CD14-positive monocyte (primary cell): ENCODE results near the gene SLCO4A1. TPM values are rescaled to one million over a fixed set of nuclear protein-coding genes. Genes with fewer than 3 reads are reported as not detected.
A peak's percentile ranks its signal among the peaks of the same experiment; 100 is the strongest.

ENCODE experiments used
- DNase-seq, 3 donors: peaks; one replicate each; pipeline ENCODE4 v3.0.0-alpha.2; 2011 to 2022
- H2AFZ ChIP-seq: 2 replicates; pipeline ENCODE4 v1.6.0; 2012; ENCODE audit warnings: mild to moderate bottlenecking, low read depth, low read length, inconsistent platforms; ENCODE audit not compliant: insufficient read depth, poor library complexity, severe bottlenecking
- H3K27ac ChIP-seq, 2 donors: 1 replicate in 1 of 2; 2 replicates in 1 of 2; pipeline ENCODE4 v1.5.1; 2012 to 2013; ENCODE audit warnings: low read length in 2 of 2, control low read depth in 1 of 2, inconsistent platforms in 1 of 2, low read depth in 1 of 2, mild to moderate bottlenecking in 1 of 2
- H3K27me3 ChIP-seq, 2 donors: one replicate each; pipeline versions ENCODE4 v1.6.0 to v1.6.1; 2011 to 2013; ENCODE audit warnings: low read length in 2 of 2; ENCODE audit not compliant: control insufficient read depth in 2 of 2, insufficient read depth in 2 of 2
- H3K36me3 ChIP-seq, 2 donors: replicated peaks in 1 of 2; 1 replicate in 1 of 2; 2 replicates in 1 of 2; pipeline versions ENCODE4 v1.5.1 to v1.6.1; 2012 to 2013; ENCODE audit warnings: low read length in 2 of 2, control low read depth in 1 of 2, inconsistent platforms in 1 of 2, mild to moderate bottlenecking in 1 of 2; ENCODE audit not compliant: insufficient read depth in 2 of 2, control insufficient read depth in 1 of 2
- H3K4me1 ChIP-seq, 2 donors: 1 replicate in 1 of 2; 2 replicates in 1 of 2; pipeline versions ENCODE4 v1.5.1 to v1.6.1; 2012 to 2013; ENCODE audit warnings: low read length in 2 of 2, control low read depth in 1 of 2, inconsistent platforms in 1 of 2, mild to moderate bottlenecking in 1 of 2, moderate library complexity in 1 of 2; ENCODE audit not compliant: insufficient read depth in 2 of 2, control insufficient read depth in 1 of 2
- H3K4me2 ChIP-seq: replicated peaks from 2 replicates; pipeline ENCODE3; 2012; ENCODE audit warnings: low read length, moderate library complexity, mild to moderate bottlenecking; ENCODE audit not compliant: poor library complexity, severe bottlenecking; ENCODE audit errors: extremely low read depth
- H3K4me3 ChIP-seq, 3 experiments: fragments of 200-600 bp in 1 of 3; sonication (generic) in 1 of 3; replicated peaks in 1 of 3; 1 replicate in 2 of 3; 2 replicates in 1 of 3; pipeline ENCODE4 v1.5.1; 2011 to 2013; ENCODE audit warnings: low read length in 3 of 3, mild to moderate bottlenecking in 3 of 3, control low read depth in 2 of 3, low read depth in 2 of 3, inconsistent platforms in 1 of 3, moderate library complexity in 1 of 3
- H3K79me2 ChIP-seq: 2 replicates; pipeline ENCODE4 v1.6.0; 2012; ENCODE audit warnings: mild to moderate bottlenecking, control low read depth, inconsistent platforms, low read length, moderate library complexity; ENCODE audit not compliant: insufficient read depth
- H3K9ac ChIP-seq: 2 replicates; pipeline ENCODE4 v1.6.0; 2017; ENCODE audit warnings: low read length, mild to moderate bottlenecking; ENCODE audit not compliant: insufficient read depth, poor library complexity, severe bottlenecking
- H3K9me3 ChIP-seq, 2 donors: replicated peaks in 1 of 2; 1 replicate in 1 of 2; 2 replicates in 1 of 2; pipeline versions ENCODE4 v1.5.1 to v1.6.1; 2012 to 2013; ENCODE audit warnings: low read length in 2 of 2, control low read depth in 1 of 2; ENCODE audit not compliant: control insufficient read depth in 1 of 2, insufficient read depth in 1 of 2
- H4K20me1 ChIP-seq: 2 replicates; pipeline ENCODE4 v1.6.0; 2012; ENCODE audit warnings: mild to moderate bottlenecking, low read length, control low read depth, moderate library complexity; ENCODE audit not compliant: insufficient read depth
- H3K27ac Mint-ChIP-seq, 7 donors: one replicate each; pipeline ENCODE4 v1.8.0; 2020; ENCODE audit warnings: mild to moderate bottlenecking in 7 of 7, mixed read lengths in 7 of 7, moderate library complexity in 6 of 7, inconsistent platforms in 2 of 7
- H3K27me3 Mint-ChIP-seq, 3 donors: one replicate each; pipeline ENCODE4 v1.8.0; 2021 to 2022; ENCODE audit warnings: low read depth in 3 of 3, mild to moderate bottlenecking in 3 of 3, mixed read lengths in 3 of 3, moderate library complexity in 3 of 3, inconsistent platforms in 1 of 3
- H3K36me3 Mint-ChIP-seq, 2 donors: one replicate each; pipeline ENCODE4 v1.8.0; 2020; ENCODE audit warnings: mixed read lengths in 2 of 2, inconsistent platforms in 1 of 2, mild to moderate bottlenecking in 1 of 2
- H3K4me1 Mint-ChIP-seq: one replicate; pipeline ENCODE4 v1.8.0; 2020; ENCODE audit warnings: mild to moderate bottlenecking, mixed read lengths
- H3K4me3 Mint-ChIP-seq, 2 donors: one replicate each; pipeline ENCODE4 v1.8.0; 2020; ENCODE audit warnings: mild to moderate bottlenecking in 2 of 2, mixed read lengths in 2 of 2, moderate library complexity in 1 of 2
- H3K9me3 Mint-ChIP-seq, 7 donors: one replicate each; pipeline ENCODE4 v1.8.0; 2020 to 2022; ENCODE audit warnings: mixed read lengths in 7 of 7, mild to moderate bottlenecking in 6 of 7, moderate library complexity in 6 of 7, inconsistent platforms in 2 of 7
- CTCF ChIP-seq: fragments of 200-600 bp; IDR thresholded peaks from one replicate; pipeline ENCODE4 v1.8.0; 2022; ENCODE audit warnings: antibody characterized with exemption, mild to moderate bottlenecking
- WGBS: methylation state at CpG from one replicate; pipeline ENCODE4 v1.1.5; 2013; ENCODE audit warnings: missing lambda C conversion rate; ENCODE audit not compliant: insufficient coverage; 5-methylcytosine and 5-hydroxymethylcytosine counted together
- intact Hi-C, 2 donors: fragments of 100-400 bp; cut with micrococcal nuclease; formaldehyde crosslinking; loops; one replicate each; pipeline versions ENCODE4 v1.15.0 to v1.15.1; 2023
- polyA plus RNA-seq, 3 donors: library from polyadenylated mRNA; depleted of rRNA in 1 of 3; unstranded in 2 of 3; stranded (reverse) in 1 of 3; fragments of 300-500 nt in 2 of 3; fragments of >200 nt in 1 of 3; fragmentation: Illumina TruSeq in 2 of 3; gene quantifications; 1 replicate in 2 of 3; 2 replicates in 1 of 3; pipeline ENCODE4 v1.2.3, GENCODE V29; 2012 to 2021

SLCO4A1 gene
- polyA plus RNA-seq, 3 donors = 0.05 to 0.42 (median 0.26) TPM

- Mint-ChIP-seq H3K27me3 (peaks cover 0 to 3% (median 2%) of the 10 kb centered on the region in 3 donors), H3K4me1 (peaks cover 56% of the 10 kb centered on the region), H3K36me3 (peaks cover 0 to 2% of the 10 kb centered on the region in 2 donors), H3K27ac (peak overlapping the region; percentile 93 to 98 (median 95)), H3K4me3 (peak overlapping the region; percentile 67 to 82), H3K9me3 (no peaks in the 10 kb centered on the region)
- intact Hi-C loops = loop anchor here in 1 of 2 donors (5.0 kb wide), 1 partner anchor 39 kb away; no protein-coding TSS in a partner anchor
- peak overlapping the region; percentile 64 for H2AFZ ChIP-seq
- peak overlapping the region; percentile 91 to 96 for H3K27ac ChIP-seq
- peak overlapping the region; percentile 67 for H3K9ac ChIP-seq
- no peaks in the 10 kb centered on the region for H3K79me2 ChIP-seq
- H4K20me1 ChIP-seq = no peaks in the 10 kb centered on the region
- H3K27me3 ChIP-seq = no peaks in the 10 kb centered on the region
- peaks cover 56 to 64% of the 10 kb centered on the region in 2 donors for H3K4me1 ChIP-seq
- no peaks in the 10 kb centered on the region for H3K9me3 ChIP-seq
- H3K36me3 ChIP-seq = no peaks in the 10 kb centered on the region
- peak overlapping the region; percentile 65 for H3K4me2 ChIP-seq
- peak overlapping the region in 1 of 3 experiments; percentile 65 for H3K4me3 ChIP-seq
- WGBS = 80% methylated on average over 26 of the region's 29 CpGs
- no peak for TF ChIP-seq CTCF
- DNase-seq = no peak
These were observed 19.3 kb upstream of the SLCO4A1 start for GRCh38 chr20:62622877-62623487.

- H3K27me3 ChIP-seq = no peaks in the 10 kb centered on the region
- Mint-ChIP-seq H3K4me1 (peaks cover 49% of the 10 kb centered on the region), H3K4me3 (peak overlapping the region; percentile 67 to 82), H3K36me3 (peaks cover 0 to 2% of the 10 kb centered on the region in 2 donors), H3K27me3 (peaks cover 0 to 3% (median 2%) of the 10 kb centered on the region in 3 donors), H3K9me3 (no peaks in the 10 kb centered on the region), H3K27ac (peak overlapping the region; percentile 93 to 98 (median 95))
- peak overlapping the region; percentile 67 for H3K9ac ChIP-seq
- H2AFZ ChIP-seq = peak overlapping the region; percentile 64
- TF ChIP-seq CTCF = no peak
- H3K4me3 ChIP-seq = peak overlapping the region; percentile 0 to 65 (median 5)
- WGBS = 3% methylated on average over 13 of the region's 23 CpGs
- intact Hi-C loops = loop anchor here (1.0 to 5.0 kb wide), 4 partner anchors 20 to 169 kb away; no protein-coding TSS in a partner anchor
- peak overlapping the region; percentile 65 for H3K4me2 ChIP-seq
- H3K36me3 ChIP-seq = no peaks in the 10 kb centered on the region
- H3K9me3 ChIP-seq = no peaks in the 10 kb centered on the region
- peak; percentile 89 to 90 (median 89) for DNase-seq
- H3K27ac ChIP-seq = peak overlapping the region; percentile 91 to 96
- no peaks in the 10 kb centered on the region for H3K79me2 ChIP-seq
- H3K4me1 ChIP-seq = peaks cover 49 to 57% of the 10 kb centered on the region in 2 donors
- no peaks in the 10 kb centered on the region for H4K20me1 ChIP-seq
These were observed 18.6 kb upstream of the SLCO4A1 start for GRCh38 chr20:62623488-62624324.
